ENCODE data around the gene SNX13.

Gene SNX13

DNA sequence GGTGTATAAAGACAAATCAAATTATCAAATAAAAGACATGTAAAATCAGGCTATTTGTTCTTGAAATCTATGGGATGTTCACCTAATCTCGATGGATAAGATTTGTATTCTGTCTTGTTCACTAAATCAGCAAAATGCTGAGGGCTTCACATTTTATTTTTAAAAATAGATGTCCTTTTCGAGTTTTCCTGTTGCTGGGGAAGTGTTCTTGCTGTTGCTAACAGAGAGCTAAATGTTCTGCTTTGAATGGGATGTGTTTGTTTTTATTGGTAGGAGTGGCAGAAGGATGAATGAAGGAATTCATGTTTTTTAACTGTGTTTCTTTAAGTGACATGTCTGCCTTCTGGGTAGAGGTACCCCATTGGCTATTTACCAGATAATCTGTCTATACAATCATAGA lies 7.3 kb upstream of the SNX13 start:
- no peak for DNase-seq (ENCODE audit: low spot score)

DNA sequence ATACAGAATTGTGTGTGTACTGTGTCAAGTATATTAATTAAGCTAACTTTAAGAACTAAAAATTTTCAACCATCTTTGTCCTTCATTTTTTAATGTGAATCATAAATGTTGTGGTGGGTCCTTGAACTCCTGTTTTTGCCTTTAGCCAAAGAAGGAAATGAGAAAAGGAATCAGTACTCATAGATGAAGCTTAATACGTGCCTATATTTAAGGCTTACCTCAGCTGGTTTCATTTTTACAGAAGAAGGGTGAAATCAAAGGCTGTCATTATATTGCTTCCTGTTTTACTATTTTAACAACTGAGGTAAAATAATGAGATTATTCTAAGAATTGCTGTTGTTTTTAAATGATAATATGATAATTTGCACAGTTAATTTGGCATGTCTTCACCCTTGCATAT lies 6.3 kb upstream of the SNX13 start:
- no peak for DNase-seq (ENCODE audit: low spot score)

DNA sequence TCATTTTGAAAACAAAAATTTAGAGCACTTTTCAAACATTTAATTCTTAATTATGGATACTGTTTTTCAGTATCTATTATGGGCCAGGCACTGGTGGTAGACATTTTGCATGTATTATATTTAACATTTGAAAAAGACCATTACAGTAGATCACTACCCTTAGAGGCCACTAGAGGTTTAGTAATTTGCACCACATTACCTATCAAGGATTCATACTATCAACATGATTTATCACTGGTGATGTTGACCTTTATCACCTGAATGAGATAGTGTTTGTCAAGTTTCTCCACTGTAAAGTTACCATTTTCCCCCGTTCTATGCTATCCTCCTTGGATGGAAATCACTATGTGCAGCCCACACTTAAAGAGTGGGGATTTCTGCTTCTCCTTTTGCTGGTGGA lies 4.4 kb upstream of the SNX13 start:
- DNase-seq (ENCODE audit: low spot score) = no peak

DNA sequence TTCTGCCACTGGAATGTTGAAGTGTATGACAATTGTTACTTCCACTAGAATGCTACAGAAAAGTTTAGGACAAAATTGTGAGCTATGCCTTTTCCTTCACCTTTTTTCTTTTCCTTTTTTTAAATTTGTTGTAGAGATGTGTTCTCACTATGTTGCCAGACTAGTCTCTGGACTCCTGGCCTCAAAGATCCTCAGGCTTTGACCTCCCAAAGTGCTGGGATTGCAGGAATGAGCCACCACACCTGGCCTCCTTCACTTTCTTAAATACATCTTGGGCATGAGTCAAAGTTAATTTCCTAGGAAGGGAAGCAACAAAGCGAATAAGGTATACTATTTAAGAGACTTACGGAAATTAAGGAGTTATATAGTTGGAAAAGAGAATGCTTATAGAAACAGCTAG lies 2.7 kb upstream of the SNX13 start:
- DNase-seq (ENCODE audit: low spot score) = no peak

DNA sequence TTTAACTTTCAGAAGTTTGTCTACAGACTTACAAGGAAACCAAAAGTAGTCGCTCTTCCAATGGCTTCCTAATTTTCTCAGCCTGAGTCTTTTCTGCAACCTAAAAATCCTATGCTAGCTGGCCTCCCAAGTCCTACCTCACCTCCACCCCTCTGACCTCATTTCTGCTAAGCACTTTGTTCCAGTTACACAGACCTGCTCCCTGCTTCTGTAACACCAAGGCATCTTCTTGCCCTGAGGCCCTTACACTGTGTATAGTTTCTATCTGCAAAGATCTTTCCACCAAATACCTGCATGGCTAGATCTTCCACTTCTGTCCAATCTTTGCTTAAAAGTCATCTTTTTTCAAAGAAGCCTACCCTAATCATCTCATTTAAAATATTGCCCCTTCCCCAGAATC lies 1.9 kb upstream of the SNX13 start:
- DNase-seq (ENCODE audit: low spot score) = no peak

DNA sequence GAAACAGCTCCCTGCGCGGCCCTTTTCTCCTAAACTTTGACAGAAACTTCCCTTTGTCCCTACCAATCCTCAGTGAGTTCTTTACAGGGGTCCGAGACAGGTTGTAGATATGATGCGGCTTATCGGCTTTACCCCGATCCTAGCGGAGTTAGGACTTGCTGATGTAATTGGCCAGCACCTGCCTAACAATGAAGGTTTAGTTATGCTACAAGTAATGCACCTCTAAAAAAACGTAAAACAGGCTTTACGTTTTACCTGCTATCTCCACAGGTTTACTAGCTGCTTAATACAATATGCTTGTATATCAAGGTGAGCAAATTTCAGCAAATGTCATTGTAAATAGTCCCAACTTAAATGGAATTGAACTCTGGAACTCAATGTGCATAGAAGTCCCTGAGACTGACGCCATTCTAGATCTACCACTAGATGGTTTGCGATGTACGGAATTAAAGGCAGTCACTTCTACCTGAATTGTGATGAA lies 697 bp upstream of the SNX13 start:
- no peak for DNase-seq (ENCODE audit: low spot score)

DNA sequence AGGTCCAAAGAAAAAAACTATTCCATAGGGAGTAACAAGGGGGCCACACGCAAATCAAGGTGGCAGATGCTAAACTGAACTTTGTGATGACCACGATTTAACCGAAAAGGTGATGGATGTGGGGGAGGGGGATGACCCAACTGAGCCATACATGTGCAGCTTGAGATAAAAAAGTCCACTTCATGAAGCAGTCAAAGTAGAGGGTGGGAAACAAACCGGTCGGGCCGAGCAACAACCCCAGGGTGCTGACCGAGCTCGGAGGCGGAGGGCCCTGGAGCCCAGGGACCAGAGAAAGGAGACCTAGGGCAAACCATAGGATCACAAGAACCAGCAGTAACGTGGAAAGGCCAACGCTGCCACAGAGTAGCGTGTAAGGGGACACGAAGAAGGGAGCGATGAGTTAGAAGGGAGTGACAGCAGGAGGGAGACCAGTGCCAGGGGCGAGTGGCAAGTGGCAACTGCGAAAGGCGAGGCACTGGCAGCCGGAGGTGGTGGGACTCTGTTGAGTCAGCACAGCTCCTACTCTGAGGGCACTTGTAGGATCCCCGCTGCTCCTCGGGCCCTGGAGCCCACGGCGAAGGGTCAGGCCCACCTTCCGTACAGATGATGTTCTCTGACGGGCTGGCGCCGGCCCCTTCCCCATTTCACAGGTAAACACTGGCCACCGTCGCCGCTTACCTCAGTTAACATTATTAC lies 540 bp downstream of the SNX13 start:
- peak; percentile 55 for DNase-seq (ENCODE audit: low spot score)

DNA sequence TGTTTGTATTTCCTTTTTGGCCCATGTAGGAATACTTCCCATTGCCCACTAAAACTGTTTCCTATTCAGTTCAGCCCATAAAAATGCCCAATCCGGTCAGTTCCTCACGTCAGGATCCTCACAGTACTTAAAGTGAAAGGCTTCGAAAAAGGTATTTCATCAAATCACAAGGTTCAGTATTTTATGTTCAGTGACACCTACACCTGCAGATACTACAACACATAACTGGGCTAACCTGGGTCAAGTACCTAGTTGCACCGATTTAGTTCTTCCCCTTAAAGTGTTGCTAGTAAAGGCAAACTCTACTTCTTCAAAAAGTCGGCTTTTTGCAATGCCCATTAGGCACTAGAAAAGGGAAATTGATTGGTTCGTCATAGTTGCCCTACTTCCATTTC lies 1.1 kb downstream of the SNX13 start:
- DNase-seq (ENCODE audit: low spot score) = no peak

DNA sequence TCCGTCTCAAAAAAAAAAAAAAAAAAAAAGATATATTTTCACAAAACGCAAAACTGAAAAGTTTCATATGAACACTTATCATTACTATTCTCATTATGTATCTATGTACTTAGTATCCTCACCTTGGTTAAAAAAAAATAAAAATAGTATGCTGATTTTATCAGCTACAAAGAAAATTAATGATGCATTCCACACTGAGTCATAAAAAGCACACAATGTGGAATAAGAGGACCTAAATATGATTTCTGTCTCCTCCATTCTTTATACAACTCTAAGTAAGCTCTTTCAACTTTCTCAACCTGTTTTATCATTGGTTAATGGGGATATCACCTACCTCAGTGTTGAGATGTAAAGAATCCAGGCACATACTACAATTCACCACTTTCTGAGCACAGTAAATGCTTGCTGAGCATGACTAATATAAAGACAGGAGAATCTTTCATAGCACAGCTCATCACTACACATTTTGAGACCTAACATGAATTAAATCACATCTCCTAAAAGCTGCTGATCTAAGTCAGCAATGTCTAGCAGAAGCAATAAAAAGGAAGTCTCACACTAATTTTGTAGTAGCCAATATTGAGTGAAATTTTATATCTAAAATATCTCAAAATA lies 2.7 kb downstream of the SNX13 start:
- no peak for DNase-seq (ENCODE audit: low spot score)

DNA sequence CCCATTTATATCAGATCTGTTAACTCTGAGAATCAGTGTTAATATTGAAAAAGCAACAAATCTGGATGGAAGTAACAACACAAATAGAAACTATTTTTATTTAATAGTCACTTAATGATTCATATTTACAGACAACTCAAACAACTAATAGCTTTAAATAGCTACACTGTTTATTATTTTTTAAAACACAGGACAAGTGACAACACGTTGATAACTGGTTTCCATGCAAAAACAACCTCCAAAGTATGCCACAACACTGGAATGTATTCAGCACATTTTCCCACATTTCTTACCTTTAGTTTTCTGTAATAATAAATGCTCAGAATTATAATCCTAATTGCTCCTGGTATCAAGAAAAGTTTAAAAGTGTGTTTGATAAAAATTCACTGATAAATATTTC lies 4.0 kb downstream of the SNX13 start:
- no peak for DNase-seq (ENCODE audit: low spot score)

DNA sequence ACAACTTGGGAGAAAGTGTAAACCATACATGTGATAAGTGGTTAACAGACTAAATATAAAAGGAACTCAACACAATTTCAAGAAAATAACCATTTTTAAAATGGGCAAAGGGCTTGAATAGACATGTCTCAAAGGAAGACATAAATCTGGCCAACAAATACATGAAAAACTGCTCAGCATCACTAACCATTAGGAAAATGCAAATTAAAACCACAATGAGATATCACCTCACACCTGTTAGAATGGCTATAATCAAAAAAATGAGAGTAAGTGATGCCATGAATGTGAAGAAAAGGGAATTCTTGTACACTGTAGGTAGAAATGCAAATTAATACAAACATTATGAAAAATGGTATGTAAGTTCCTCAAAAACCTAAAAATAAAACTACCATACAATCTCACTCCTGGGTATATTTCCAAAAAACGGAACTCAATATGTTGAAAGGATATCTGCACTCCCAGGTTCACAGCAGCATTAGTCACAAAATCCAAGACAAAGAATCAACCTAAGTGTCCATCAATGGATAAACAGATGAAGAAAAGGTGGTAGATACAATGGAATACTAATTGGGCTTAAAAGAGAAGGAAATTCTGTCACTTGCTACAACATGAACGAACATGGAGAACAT lies 5.6 kb downstream of the SNX13 start:
- DNase-seq (ENCODE audit: low spot score) = no peak

DNA sequence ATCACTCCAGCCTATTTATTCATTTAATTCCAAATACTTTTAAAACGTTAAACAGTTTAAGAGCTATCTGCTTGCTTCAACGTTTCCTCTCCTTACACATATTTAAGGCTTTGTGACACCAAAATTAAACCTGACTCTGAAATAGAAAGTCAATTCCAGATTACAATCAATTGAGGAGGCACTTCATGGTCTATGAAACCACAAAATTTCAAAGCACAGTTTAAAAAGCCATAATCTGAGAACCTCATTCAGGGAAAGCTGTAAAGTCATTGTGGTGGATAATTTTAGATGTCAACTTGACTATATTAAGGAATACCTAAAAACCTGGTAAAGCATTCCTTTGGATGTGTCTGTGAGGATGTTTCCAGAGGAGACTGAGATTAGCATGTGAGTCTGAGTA lies 6.2 kb downstream of the SNX13 start:
- no peak for DNase-seq (ENCODE audit: low spot score)

DNA sequence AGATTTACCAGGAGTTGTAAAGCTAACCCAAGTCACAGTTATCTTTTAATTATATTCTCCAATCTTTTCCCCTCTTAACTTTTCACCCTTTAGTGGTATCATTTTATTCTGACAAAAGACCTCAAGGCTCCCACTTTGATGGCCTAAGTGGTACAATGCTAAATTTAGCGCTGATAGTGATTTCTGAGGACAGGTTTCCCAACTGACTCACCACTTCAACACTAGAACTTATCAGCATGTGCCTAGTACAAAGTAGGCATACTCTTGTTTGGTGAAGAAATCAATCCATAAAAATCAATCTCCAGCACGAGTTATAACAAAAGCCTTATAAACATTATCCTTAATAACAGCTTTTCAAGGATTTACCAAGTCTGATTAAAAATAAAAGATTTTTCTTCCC lies 7.5 kb downstream of the SNX13 start:
- DNase-seq (ENCODE audit: low spot score) = no peak

DNA sequence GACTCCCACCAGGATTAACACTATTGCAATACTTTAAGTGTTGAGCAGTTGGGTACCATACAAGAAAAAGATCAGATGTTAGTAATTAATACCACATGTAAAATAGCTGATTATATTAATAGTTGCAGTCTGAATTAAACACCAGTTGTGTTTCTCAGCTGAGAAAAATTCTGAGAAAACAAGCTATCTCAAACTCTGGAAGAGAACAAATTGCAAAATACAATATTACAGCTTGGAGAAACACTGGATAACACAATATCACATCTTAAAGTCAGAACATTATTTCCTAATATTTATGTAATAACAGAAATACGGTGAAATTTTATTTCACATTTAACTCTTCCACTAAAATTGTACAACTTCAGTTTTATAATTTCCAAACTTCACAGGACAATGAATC lies 9.2 kb downstream of the SNX13 start:
- DNase-seq (ENCODE audit: low spot score) = no peak

DNA sequence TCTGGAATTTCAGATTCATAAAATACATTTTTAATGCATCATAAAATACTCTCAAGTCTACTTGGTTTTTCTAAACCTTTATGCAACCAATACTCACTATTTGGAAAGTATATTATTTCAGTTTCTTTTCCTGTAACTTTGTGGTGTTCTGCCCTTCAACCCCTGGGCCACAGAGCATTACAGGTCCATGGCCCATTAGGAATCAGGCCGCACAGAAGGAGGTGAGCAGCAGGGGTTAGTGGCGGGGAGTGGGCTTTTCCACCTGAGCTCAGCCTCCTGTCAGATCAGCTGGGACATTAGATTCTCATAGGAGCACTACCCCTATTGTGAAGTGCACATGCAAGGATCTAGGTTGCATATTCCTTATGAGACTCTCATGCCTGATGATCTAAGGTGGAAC lies 9.7 kb downstream of the SNX13 start:
- DNase-seq (ENCODE audit: low spot score) = no peak

DNA sequence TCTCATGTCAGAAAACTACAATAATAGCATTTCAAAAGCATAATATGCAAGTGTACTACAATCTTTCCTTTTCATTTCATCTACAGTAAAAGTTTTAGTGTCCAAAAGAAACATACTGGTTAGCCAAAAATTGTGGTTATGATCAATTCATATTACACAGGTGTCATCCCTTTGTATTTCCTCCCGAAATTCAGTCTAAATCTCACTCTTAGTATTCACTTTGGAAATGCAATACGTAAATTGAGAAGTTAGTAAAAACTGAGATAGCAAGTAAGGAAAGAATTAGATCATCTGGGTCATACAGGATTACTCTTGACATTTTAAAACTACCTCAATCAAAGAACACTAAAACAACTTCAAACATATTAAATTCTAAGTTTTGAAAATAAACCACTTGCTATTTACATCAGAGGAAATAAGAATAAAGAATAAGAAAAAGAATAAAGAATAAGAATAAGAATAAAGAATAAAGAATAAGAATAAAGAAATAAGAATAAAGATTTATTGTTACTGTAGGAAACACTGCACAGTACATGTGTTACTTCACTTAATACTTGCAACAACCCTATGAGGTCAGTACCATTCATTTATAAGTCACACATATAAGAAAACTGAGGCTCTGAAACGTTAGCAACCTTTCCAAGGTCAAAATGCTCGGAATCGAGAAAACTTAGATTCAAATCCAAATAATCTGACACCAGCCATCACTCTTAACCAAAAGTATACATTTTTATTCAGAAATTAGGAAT lies 10.5 kb downstream of the SNX13 start:
- DNase-seq (ENCODE audit: low spot score) = no peak

DNA sequence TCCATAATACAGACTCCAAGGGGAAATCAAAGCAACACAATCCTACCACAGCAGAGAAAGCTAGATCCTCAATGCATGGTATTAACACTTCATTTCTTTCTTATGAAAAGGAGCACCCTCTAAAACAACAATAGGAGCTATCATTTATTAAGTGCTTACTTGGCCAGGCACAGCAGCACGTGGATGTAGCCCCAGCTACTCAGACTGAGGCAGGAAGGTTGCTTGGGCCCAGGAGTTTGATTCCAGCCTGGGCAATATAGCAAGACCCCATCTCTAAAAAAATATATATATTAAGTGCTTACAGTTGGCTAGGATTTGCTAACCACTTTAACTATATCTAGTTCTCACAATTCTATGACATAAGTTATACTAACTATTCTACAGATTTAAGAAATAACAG lies 12.2 kb downstream of the SNX13 start:
- DNase-seq (ENCODE audit: low spot score) = no peak

DNA sequence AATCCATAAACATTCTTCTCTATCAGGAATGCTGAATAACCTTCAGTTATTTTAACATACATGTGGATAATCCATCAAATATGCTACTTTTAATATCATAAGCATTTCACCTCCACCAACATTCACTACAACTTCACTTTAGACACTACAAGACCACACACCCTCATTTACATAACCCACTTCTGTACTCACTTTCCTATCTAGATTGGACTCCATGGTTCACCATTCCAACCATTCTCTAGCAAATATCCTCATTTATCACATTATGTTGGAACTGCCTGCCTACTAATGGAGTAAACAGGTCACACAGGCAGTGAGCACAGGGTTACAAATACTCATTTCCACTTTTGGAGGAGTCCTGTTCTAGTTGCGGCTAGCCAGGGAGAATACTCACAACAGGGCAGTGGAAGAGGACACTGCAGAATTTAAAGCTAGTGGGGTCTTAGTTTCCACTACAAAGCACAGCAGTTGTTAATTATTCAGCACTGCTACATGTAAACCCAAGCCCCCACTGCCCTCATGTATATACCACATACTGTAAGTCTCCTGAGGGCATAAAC lies 18.4 kb downstream of the SNX13 start:
- no peak for DNase-seq (ENCODE audit: low spot score)

DNA sequence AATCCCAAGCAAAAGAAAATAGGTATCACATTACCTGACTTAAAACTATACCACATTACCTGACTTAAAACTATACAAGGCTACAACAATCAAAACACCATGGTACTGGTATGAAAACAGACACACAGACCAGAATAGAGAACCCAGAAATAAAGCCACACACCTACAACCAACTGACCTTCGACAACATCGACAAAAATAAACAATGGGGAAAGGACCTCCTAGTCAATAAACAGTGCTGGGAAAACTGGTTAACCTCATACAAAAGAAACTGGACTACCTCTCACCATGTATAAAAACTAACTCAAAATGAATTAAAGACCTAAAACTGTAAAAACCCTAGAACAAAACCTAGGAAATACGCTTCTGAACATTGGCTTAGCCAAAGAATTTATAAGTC lies 22.5 kb downstream of the SNX13 start:
- no peak for DNase-seq (ENCODE audit: low spot score)

DNA sequence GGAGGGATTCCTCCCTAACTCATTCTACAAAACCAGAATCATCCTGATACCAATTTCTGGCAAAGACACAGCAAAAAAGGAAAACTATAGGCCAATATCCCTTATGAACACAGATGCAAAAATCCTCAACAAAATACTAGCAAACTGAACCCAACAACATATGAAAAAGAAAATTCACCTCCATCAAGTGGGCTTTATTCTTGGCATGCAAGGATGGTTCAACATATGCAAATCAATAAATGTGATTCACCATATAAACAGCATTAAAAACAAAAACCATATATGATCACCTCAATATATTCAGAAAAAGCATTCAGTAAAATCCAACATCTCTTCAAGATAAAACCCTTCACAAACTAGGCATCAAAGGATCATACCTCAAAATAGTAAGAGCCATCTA lies 23.5 kb downstream of the SNX13 start:
- DNase-seq (ENCODE audit: low spot score) = no peak

DNA sequence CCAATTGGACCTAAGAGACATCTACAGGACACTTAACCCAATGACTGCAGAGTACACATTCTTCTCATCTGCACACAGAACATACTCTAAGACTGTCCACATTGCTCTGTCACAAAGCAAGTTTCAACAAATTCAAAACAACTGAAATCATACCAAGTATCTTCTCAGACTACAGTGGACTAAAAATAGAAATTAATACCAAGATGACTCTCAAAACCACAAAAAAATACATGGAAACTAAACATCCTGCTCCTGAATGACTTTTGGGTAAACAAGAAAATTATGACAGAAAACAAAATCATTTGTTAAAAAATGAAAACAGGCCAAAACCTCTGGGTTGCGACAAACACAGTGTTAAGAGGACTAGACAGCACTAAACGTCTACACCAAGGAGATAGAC lies 24.5 kb downstream of the SNX13 start:
- no peak for DNase-seq (ENCODE audit: low spot score)

DNA sequence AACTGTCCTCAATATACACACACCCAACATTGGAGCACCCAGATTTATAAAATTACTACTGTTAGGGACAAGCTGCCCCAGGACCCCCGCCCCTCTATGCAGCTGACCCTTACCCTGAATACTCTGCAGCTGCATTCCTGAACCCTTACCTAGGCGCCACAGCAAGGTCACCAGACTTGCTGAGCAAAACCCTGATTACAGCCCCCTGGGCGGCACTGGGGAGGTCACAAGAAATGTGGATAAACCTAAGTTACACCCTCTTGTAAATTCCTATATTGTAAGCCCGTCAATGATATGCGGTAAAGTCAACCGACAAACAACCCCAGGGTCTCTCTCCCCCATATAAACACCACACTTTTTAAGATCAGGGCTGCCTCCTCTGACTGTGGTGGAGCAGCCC lies 25.1 kb downstream of the SNX13 start:
- no peak for DNase-seq (ENCODE audit: low spot score)

DNA sequence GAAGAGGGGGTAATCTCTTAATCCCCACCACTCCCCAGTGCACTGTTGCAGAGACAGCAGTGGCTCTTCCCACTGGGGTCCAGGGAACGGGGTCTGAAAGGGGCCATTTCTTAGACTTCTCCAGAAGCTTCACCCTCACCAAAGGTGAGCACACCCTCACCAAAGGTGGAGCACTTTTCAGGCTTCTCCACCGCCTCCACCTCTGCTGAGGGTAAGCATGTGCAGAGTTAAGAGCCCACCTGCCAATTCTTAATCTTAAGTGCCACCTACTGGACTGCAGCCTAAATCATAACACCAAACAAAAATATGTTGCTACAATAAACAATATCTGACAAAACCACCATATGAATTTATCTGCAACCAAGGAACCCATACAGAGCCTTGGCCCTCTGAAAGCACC lies 27.0 kb downstream of the SNX13 start:
- no peak for DNase-seq (ENCODE audit: low spot score)

Data from AG08396 (cell line).